Mucosa of rectum (tissue), 2 donors: Measurements from ENCODE around the gene CLMP.
"Not testable (repeated sequence)": the region's sequence is repeated elsewhere in the genome, so short reads cannot be mapped to it uniquely, and the experiment has no call there.

Source experiments
- H3K27ac ChIP-seq, 2 donors: one replicate each; pipeline ENCODE4 v1.7.0; 2013; ENCODE audit warnings: inconsistent platforms in 2 of 2, low read depth in 2 of 2, low read length in 2 of 2
- H3K27me3 ChIP-seq, 2 donors: one replicate each; pipeline ENCODE4 v1.7.0; 2013; ENCODE audit warnings: low read length in 2 of 2; ENCODE audit not compliant: control insufficient read depth in 2 of 2, insufficient read depth in 2 of 2
- H3K36me3 ChIP-seq, 2 donors: one replicate each; pipeline ENCODE4 v1.7.0; 2013; ENCODE audit warnings: low read length in 2 of 2; ENCODE audit not compliant: control insufficient read depth in 2 of 2, insufficient read depth in 2 of 2
- H3K4me1 ChIP-seq, 2 donors: one replicate each; pipeline ENCODE4 v1.7.0; 2013; ENCODE audit warnings: low read length in 2 of 2, mild to moderate bottlenecking in 1 of 2; ENCODE audit not compliant: control insufficient read depth in 2 of 2, insufficient read depth in 2 of 2
- H3K4me3 ChIP-seq, 2 donors: one replicate each; pipeline ENCODE4 v1.7.0; 2013; ENCODE audit warnings: low read length in 2 of 2
- H3K9ac ChIP-seq, 2 donors: one replicate each; pipeline ENCODE4 v1.7.0; 2013; ENCODE audit warnings: low read length in 2 of 2, low read depth in 1 of 2, mild to moderate bottlenecking in 1 of 2
- H3K9me3 ChIP-seq, 2 donors: one replicate each; pipeline ENCODE4 v1.7.0; 2013; ENCODE audit warnings: low read length in 2 of 2; ENCODE audit not compliant: control insufficient read depth in 2 of 2
- donor health status: healthy.
- donor health status: Normal muscosa, but diverticular disease.

Gene CLMP

GRCh38 chr11:123159183-123159857 is 35.7 kb downstream of the CLMP start:
- no peaks in the 10 kb centered on the region for H3K27me3 ChIP-seq
- no peaks in the 10 kb centered on the region for H3K4me1 ChIP-seq
- no peak overlapping the region for H3K9ac ChIP-seq
- H3K27ac ChIP-seq = no peak overlapping the region
- no peaks in the 10 kb centered on the region for H3K36me3 ChIP-seq
- H3K4me3 ChIP-seq = no peak overlapping the region
- no peaks in the 10 kb centered on the region for H3K9me3 ChIP-seq

- Histone ChIP-seq H3K4me3 (no peak overlapping the region), H3K27ac (no peak overlapping the region), H3K9ac (no peak overlapping the region), H3K36me3 (no peaks in the 10 kb centered on the region), H3K9me3 (no peaks in the 10 kb centered on the region), H3K27me3 (no peaks in the 10 kb centered on the region), H3K4me1 (no peaks in the 10 kb centered on the region)
Measured at GRCh38 chr11:123158033-123159003, 36.7 kb downstream of the CLMP start.

GRCh38 chr11:123152951-123153350 is 42.1 kb downstream of the CLMP start:
- H3K4me1 ChIP-seq = no peaks in the 10 kb centered on the region
- H3K27ac ChIP-seq = no peak overlapping the region
- no peaks in the 10 kb centered on the region for H3K36me3 ChIP-seq
- H3K4me3 ChIP-seq = no peak overlapping the region
- no peaks in the 10 kb centered on the region for H3K27me3 ChIP-seq
- no peaks in the 10 kb centered on the region for H3K9me3 ChIP-seq
- H3K9ac ChIP-seq = no peak overlapping the region

- not testable (repeated sequence) for H3K4me1 ChIP-seq, H3K4me3 ChIP-seq, H3K27me3 ChIP-seq, H3K9ac ChIP-seq, H3K27ac ChIP-seq, H3K9me3 ChIP-seq, H3K36me3 ChIP-seq
Measured at GRCh38 chr11:123152346-123152745, 42.7 kb downstream of the CLMP start.

GRCh38 chr11:123151796-123152195 is 43.3 kb downstream of the CLMP start:
- H3K36me3 ChIP-seq = no peaks in the 10 kb centered on the region
- H3K4me1 ChIP-seq = no peaks in the 10 kb centered on the region
- H3K4me3 ChIP-seq = no peak overlapping the region
- H3K27ac ChIP-seq = no peak overlapping the region
- H3K9ac ChIP-seq = no peak overlapping the region
- no peaks in the 10 kb centered on the region for H3K9me3 ChIP-seq
- no peaks in the 10 kb centered on the region for H3K27me3 ChIP-seq

GRCh38 chr11:123151366-123151765 is 43.7 kb downstream of the CLMP start:
- H3K4me1 ChIP-seq = no peaks in the 10 kb centered on the region
- H3K9ac ChIP-seq = no peak overlapping the region
- H3K9me3 ChIP-seq = no peaks in the 10 kb centered on the region
- H3K27me3 ChIP-seq = no peaks in the 10 kb centered on the region
- no peak overlapping the region for H3K4me3 ChIP-seq
- no peak overlapping the region for H3K27ac ChIP-seq
- no peaks in the 10 kb centered on the region for H3K36me3 ChIP-seq

GRCh38 chr11:123150882-123151281 is 44.2 kb downstream of the CLMP start:
- H3K27me3 ChIP-seq = no peaks in the 10 kb centered on the region
- no peak overlapping the region for H3K9ac ChIP-seq
- H3K27ac ChIP-seq = no peak overlapping the region
- H3K36me3 ChIP-seq = no peaks in the 10 kb centered on the region
- H3K4me1 ChIP-seq = no peaks in the 10 kb centered on the region
- H3K4me3 ChIP-seq = no peak overlapping the region
- no peaks in the 10 kb centered on the region for H3K9me3 ChIP-seq

GRCh38 chr11:123148965-123149364 is 46.1 kb downstream of the CLMP start:
- Histone ChIP-seq H3K27me3 (no peaks in the 10 kb centered on the region), H3K9ac (no peak overlapping the region), H3K36me3 (no peaks in the 10 kb centered on the region), H3K27ac (no peak overlapping the region), H3K9me3 (no peaks in the 10 kb centered on the region), H3K4me1 (no peaks in the 10 kb centered on the region), H3K4me3 (no peak overlapping the region)

GRCh38 chr11:123145661-123146060 is 49.4 kb downstream of the CLMP start:
- no peak overlapping the region for H3K4me3 ChIP-seq
- H3K9ac ChIP-seq = no peak overlapping the region
- H3K9me3 ChIP-seq = no peaks in the 10 kb centered on the region
- H3K27ac ChIP-seq = no peak overlapping the region
- H3K4me1 ChIP-seq = no peaks in the 10 kb centered on the region
- H3K36me3 ChIP-seq = no peaks in the 10 kb centered on the region
- no peaks in the 10 kb centered on the region for H3K27me3 ChIP-seq

- H3K27ac ChIP-seq = no peak overlapping the region
- no peaks in the 10 kb centered on the region for H3K27me3 ChIP-seq
- no peaks in the 10 kb centered on the region for H3K9me3 ChIP-seq
Measured at GRCh38 chr11:123145220-123145619, 49.8 kb downstream of the CLMP start.

More at GRCh38 chr11:123145220-123145619, 49.8 kb downstream of the CLMP start:
- H3K36me3 ChIP-seq = no peaks in the 10 kb centered on the region
- H3K9ac ChIP-seq = no peak overlapping the region
- H3K4me3 ChIP-seq = no peak overlapping the region
- no peaks in the 10 kb centered on the region for H3K4me1 ChIP-seq
